Measurements from ENCODE around the gene PICK1. TPM values are rescaled to one million over a fixed set of nuclear protein-coding genes. Genes with fewer than 3 reads are reported as not detected.

PICK1 gene
- total RNA-seq, 1 experiment from 2014 or later: 35.7 TPM

GRCh38 chr22:38018938-38019827 lies 38.0 kb upstream of the PICK1 start:
- no peak overlapping the region for H3K23ac ChIP-seq (ENCODE audit: insufficient read length, low read depth, low read length)
- no peak overlapping the region for H3K18ac ChIP-seq (ENCODE audit: insufficient read length, low read depth, low read length)
- H3K4me1 ChIP-seq (ENCODE audit: insufficient read depth, low read length): no peaks in the 10 kb centered on the region
- Mint-ChIP-seq H3K36me3 (ENCODE audit: insufficient read depth in 1 of 3, low read depth in 3 of 3) (no peaks in the 10 kb centered on the region), H3K27me3 (ENCODE audit: low read depth) (peaks cover 17% of the 10 kb centered on the region), H3K4me3 (no peak overlapping the region), H3K9me3 (no peaks in the 10 kb centered on the region; a peak in 2 of 5 replicates), H3K4me1 (peaks cover 0 to 23% of the 10 kb centered on the region in 2 experiments; a peak in 2 of 4 replicates), H3K27ac (peak overlapping the region in 1 of 3 experiments; percentile 94; a peak in 1 of 7 replicates)
- H4K20me1 ChIP-seq (ENCODE audit: control insufficient read depth, insufficient read depth, insufficient read length): no peaks in the 10 kb centered on the region
- H3K23me2 ChIP-seq (ENCODE audit: insufficient read length, low read depth, low read length, poor library complexity, severe bottlenecking): no peaks in the 10 kb centered on the region
- no peak overlapping the region for H2AFZ ChIP-seq (ENCODE audit: low read length)
- no peak overlapping the region for H3K4ac ChIP-seq (ENCODE audit: low read depth, low read length)
- H4K8ac ChIP-seq (replicated peaks; ENCODE audit: insufficient read length, low read depth, low read length): no peak overlapping the region
- no peak overlapping the region for H3T11ph ChIP-seq (ENCODE audit: low read length)
- H3K56ac ChIP-seq (ENCODE audit: insufficient read length, low read depth, low read length): no peak overlapping the region
- H4K91ac ChIP-seq (ENCODE audit: insufficient read length, low read depth, low read length): no peak overlapping the region
- H2BK15ac ChIP-seq (ENCODE audit: low read depth, low read length): no peak overlapping the region
- H2AK5ac ChIP-seq (ENCODE audit: insufficient read length, low read length): no peak overlapping the region
- H2BK20ac ChIP-seq (ENCODE audit: low read depth, low read length, poor library complexity, severe bottlenecking): no peak overlapping the region
- H3K27ac ChIP-seq (ENCODE audit: insufficient read length, low read depth, low read length): no peak overlapping the region
- no peaks in the 10 kb centered on the region for H3K79me2 ChIP-seq (ENCODE audit: insufficient read depth, low read length)
- H2BK5ac ChIP-seq (ENCODE audit: insufficient read length, low read length): no peak overlapping the region
- H3K79me1 ChIP-seq (ENCODE audit: insufficient read depth, low read depth, low read length, poor library complexity, severe bottlenecking): no peaks in the 10 kb centered on the region
- no peak overlapping the region for H3K9ac ChIP-seq (ENCODE audit: extremely low read depth, insufficient read length, low read length)
- no peak for DNase-seq
- H4K5ac ChIP-seq (ENCODE audit: insufficient read length, low read depth, low read length): no peak overlapping the region
- no peak overlapping the region; the same call in 1 of the 2 replicates for H3K14ac ChIP-seq (ENCODE audit: insufficient read depth, low read length)
- H2BK12ac ChIP-seq (ENCODE audit: insufficient read length, low read depth, low read length): no peak overlapping the region
- no peaks in the 10 kb centered on the region for H3K9me3 ChIP-seq (ENCODE audit: control insufficient read depth, low read depth, low read length)
- no peak overlapping the region for H2BK120ac ChIP-seq (ENCODE audit: low read depth, low read length, poor library complexity, severe bottlenecking)
- H3K27me3 ChIP-seq (ENCODE audit: insufficient read depth, low read length): no peaks in the 10 kb centered on the region
- H3K4me2 ChIP-seq (ENCODE audit: insufficient read depth, insufficient read length, low read length): no peak overlapping the region
- no CpG with 5 or more reads among the region's 19 CpGs for WGBS (ENCODE audit: extremely low coverage, insufficient read length, low lambda C conversion rate)
- TF ChIP-seq, protein P1, sequence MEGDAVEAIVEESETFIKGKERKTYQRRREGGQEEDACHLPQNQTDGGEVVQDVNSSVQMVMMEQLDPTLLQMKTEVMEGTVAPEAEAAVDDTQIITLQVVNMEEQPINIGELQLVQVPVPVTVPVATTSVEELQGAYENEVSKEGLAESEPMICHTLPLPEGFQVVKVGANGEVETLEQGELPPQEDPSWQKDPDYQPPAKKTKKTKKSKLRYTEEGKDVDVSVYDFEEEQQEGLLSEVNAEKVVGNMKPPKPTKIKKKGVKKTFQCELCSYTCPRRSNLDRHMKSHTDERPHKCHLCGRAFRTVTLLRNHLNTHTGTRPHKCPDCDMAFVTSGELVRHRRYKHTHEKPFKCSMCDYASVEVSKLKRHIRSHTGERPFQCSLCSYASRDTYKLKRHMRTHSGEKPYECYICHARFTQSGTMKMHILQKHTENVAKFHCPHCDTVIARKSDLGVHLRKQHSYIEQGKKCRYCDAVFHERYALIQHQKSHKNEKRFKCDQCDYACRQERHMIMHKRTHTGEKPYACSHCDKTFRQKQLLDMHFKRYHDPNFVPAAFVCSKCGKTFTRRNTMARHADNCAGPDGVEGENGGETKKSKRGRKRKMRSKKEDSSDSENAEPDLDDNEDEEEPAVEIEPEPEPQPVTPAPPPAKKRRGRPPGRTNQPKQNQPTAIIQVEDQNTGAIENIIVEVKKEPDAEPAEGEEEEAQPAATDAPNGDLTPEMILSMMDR (conservative IDR thresholded peaks at IDR 0.05): no peak
